ENCODE data around the gene OR1E1.

DNA sequence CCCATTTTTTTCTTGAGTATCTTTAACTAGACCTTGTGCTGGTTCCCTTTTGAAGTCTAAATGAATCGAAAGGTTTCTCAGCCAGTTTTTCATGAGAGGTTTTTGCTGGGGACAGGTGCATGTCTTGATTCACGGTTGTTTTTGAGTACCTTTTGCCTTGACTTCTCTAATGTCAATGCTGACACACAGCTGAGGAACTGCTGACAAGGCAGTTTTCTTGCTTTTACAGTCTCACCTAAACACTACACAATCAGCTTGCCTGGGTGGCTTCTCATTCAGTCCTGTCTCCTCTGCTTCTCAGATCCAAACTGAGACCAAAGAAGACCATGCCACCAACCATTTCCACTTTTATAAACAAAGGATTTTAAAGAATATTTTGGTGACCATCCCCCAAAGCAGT lies 20.0 kb upstream of the OR1E1 start:
- TF ChIP-seq, protein P1, sequence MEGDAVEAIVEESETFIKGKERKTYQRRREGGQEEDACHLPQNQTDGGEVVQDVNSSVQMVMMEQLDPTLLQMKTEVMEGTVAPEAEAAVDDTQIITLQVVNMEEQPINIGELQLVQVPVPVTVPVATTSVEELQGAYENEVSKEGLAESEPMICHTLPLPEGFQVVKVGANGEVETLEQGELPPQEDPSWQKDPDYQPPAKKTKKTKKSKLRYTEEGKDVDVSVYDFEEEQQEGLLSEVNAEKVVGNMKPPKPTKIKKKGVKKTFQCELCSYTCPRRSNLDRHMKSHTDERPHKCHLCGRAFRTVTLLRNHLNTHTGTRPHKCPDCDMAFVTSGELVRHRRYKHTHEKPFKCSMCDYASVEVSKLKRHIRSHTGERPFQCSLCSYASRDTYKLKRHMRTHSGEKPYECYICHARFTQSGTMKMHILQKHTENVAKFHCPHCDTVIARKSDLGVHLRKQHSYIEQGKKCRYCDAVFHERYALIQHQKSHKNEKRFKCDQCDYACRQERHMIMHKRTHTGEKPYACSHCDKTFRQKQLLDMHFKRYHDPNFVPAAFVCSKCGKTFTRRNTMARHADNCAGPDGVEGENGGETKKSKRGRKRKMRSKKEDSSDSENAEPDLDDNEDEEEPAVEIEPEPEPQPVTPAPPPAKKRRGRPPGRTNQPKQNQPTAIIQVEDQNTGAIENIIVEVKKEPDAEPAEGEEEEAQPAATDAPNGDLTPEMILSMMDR (IDR thresholded peaks at IDR 0.05; ENCODE audit: low read length) = no peak
- no peak for TF ChIP-seq EZH2 (IDR thresholded peaks at IDR 0.05; ENCODE audit: borderline replicate concordance, low read length)

All from OCI-LY1 (cell line).